Epithelial cell of esophagus (primary cell): Measurements from ENCODE around the gene AP1S1.
"Not testable (repeated sequence)": the region's sequence is repeated elsewhere in the genome, so short reads cannot be mapped to it uniquely, and the experiment has no call there.

Experiments
- DNase-seq: peaks from one replicate; pipeline ENCODE4 v3.0.0; 2010; ENCODE audit warnings: low read depth
- H3K4me3 ChIP-seq: 2 replicates; pipeline ENCODE4 v1.5.1; 2011; ENCODE audit warnings: mild to moderate bottlenecking, low read length, control low read depth
- CTCF ChIP-seq: IDR thresholded peaks from 2 replicates; pipeline ENCODE4 v1.5.1; 2011; ENCODE audit warnings: low read depth, mild to moderate bottlenecking, low read length, control low read depth, inconsistent platforms; ENCODE audit not compliant: insufficient read depth; ENCODE audit errors: missing control alignments

AP1S1 gene

GRCh38 chr7:101153969-101154692 lies at the start of gene AP1S1:
Gene AP1S1 (plus strand): TSS chr7:101154476. CDS start chr7:101154515, 39 bp downstream.
- peak within 1 kb of the TSS; percentile 89 for H3K4me3 ChIP-seq
- peak; percentile 92 for DNase-seq
- TF ChIP-seq CTCF, result no peak

GRCh38 chr7:101104799-101105198 lies 49.5 kb upstream of the AP1S1 start:
- H3K4me3 ChIP-seq, result no peak overlapping the region
- no peak for TF ChIP-seq CTCF
- no peak for DNase-seq

GRCh38 chr7:101105248-101105647 lies 49.0 kb upstream of the AP1S1 start:
- H3K4me3 ChIP-seq, DNase-seq: not testable (repeated sequence)

- H3K4me3 ChIP-seq, result no peak overlapping the region
- no peak for DNase-seq
- no peak for TF ChIP-seq CTCF
These were observed 47.9 kb upstream of the AP1S1 start for GRCh38 chr7:101106386-101106785.

GRCh38 chr7:101108330-101108857 lies 45.9 kb upstream of the AP1S1 start:
- TF ChIP-seq CTCF, result no peak
- H3K4me3 ChIP-seq, result no peak overlapping the region
- no peak for DNase-seq

- H3K4me3 ChIP-seq, result no peak overlapping the region
- no peak for TF ChIP-seq CTCF
- peak; percentile 99 for DNase-seq
These were observed 45.3 kb upstream of the AP1S1 start for GRCh38 chr7:101108961-101109360.

- DNase-seq, result no peak
- TF ChIP-seq CTCF, result no peak
- no peak overlapping the region for H3K4me3 ChIP-seq
These were observed 44.9 kb upstream of the AP1S1 start for GRCh38 chr7:101109368-101109767.
